IPS DF 19.7 (cell line): ENCODE measurements around the gene ABHD16A.

Experiments
- DNase-seq: peaks from one replicate; pipeline ENCODE4 v3.0.0-alpha.2; 2013; ENCODE audit warnings: low read depth, low spot score

Gene ABHD16A

DNA sequence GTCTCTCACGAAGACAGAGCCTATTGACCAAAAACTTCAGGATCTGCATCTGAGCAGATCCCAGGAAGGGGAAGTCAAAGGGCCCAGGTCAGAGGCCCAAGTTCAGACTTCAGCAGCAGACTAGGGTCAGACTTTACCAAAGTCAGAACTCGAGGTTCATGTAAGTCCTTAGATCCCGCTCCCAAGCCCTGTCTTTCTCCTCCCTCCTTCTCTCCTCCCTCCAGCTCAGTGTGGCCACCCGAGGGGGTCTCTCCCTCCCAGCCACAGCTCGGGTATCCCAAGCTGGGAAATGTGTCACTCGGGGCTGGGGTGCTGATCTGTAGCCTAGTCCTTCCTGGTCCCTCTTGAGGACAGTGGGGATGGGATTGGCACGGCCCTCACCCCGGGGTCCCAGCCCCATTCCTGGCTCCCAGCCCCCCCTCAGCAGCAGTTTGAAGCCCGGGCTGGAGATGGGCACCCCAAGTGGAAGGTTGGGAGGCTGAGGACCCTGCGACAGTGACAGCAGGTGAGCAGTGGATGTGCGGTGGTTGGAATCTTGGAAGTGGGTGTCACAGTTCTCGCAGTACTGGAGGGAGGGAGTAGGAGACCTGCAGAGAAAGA is 40.9 kb downstream of the ABHD16A start:
- DNase-seq: no peak

DNA sequence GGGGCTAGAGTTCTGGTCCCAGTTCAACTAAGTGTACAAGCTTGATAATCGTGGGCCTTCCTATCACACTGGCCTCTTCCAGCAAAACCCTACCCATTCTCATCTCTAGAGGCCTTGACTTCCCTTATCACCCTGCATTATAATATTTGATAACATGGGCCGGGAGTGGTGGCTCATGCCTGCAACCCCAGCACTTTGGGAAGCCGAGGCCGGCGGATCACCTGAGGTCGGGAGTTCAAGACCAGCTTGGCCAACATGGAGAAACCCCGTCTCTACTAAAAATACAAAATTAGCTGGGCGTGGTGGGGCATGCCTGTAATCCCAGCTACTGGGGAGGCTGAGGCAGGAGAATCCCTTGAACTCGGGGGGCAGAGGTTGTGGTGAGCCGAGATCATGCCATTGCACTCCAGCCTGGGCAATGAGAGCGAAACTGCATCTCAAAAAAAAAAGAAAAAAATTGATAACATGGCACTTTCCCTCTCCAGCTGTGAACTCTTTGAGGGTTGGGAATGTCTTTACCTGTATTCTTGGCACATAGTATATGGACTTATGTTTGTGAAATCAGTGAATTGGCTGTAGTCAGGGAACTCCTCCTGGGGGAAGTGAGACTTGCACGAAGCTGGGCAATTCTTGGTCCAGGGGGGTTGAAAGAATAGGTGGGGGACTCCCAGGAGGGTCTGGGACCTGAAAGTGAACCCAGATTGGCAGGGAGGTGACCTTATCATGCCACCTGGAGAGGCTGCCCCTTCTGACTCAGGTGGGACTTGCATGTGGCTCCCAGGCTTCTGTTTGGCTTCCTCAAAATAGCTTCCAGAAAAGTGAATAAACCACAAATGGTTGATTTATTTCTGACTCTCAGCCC is 41.6 kb downstream of the ABHD16A start:
- DNase-seq: no peak

DNA sequence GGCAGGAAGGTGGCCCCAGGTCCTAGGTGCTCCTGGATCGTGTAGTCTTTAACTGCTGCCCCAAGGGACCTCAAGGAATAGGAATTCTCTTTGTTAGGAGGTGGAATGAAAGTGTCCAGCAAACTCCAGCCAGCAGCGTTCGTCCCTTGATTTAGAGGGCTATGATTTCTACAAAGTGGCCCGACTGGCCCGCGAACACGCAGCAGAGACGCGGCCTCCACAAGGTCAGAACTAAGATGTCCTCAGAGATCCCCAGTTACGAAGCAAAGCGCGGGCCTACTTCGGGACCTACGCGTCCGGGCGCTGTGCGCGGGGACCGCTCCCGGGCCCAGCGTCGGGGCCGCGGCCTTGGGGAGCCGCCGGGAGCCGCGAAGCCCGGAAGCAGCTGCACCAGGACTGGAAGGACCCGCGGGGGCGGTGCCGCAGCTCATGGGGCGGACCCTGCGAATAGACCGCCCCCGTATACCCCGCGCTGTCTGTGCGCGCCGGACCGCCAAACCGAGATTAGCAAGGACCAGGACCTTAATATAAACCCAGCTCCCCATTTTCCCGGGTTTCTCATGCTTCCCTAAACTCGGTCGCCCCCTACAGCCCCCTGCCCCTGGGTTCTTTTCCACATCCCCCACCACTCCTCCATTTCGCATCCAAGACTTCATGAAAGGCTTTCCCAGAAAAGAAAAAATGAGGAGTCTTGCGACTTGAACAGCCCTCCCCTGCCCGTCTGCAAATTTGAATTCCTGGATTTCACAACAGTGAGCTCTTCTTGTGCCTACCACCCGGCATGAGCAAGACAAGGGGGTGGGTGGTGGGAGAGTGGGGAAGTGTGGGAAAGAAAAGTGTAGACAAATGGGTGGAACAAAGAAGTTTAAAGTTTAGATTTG is 42.5 kb downstream of the ABHD16A start, which contains the start of gene C6orf47:
Gene C6orf47 (minus strand): TSS at position 398 of the 881 bp plus-strand sequence. CDS start 831 bp downstream, outside the sequence.
- no peak for DNase-seq

DNA sequence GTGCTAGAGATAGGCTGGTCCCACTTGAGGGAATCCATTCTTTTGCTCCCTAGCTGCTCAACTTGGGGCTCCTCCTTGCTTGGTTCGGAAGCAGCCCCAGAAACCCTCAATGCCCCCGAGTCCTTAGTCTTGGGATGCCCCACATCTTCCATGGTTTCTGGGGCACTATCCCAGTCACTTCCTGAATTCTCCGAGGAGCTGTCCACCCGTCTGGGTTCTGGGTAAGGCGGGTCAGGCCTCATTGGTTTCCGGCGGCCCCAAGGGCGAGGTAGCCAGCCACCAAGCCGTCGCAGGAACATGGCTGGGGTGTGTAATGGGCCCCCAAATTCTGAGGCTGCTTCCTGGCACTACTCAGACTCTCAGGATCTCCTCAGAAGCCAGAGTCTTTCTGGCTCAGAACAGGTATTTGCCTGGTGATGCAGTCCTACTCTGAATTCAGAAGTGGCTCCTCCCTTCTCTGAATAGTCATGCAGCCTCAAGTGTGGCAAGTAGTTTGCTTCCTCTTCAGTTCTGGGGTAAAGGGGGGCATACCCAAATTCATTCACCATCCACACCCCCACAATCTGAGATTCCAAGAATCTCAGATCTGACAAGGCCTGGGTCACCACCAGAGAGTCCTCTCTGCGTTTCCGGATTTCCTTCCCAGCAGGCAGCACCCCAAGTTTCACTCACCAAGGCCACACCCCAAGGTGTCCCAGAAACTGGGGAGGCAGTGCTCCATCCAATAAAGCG is 43.3 kb downstream of the ABHD16A start:
- DNase-seq: no peak

DNA sequence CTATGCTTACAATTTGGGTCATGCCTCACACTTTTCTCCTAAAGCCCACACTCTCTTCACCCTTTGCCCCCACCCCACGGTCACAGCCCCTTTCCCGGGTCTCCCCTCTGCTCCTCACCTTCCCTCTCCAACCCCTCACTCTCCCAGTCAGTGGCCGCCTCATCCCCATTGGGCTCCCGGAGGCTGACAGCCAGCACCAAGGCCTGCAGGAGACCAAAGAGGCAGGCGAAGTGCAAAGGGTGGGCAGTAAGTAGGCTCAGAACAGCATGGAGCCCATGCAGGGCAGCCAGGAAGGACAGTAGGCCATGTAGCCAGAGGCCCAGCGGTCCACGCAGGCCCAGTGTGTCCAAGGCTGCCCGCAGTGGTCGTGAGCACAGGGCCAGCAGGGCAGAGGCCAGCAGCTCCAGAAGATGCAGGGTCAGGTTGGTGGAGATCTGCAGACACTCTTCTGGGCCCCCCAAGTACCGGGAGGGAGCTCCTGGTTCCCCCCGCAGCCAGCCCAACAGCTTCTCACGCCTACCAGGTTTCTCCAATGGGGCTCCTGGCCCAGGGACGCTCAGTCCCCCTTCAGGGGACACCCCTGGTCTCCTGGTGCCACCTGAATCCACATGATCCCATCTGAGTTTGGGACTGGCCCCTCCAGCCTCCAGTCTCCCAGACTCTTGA is 44.0 kb downstream of the ABHD16A start:
- no peak for DNase-seq

DNA sequence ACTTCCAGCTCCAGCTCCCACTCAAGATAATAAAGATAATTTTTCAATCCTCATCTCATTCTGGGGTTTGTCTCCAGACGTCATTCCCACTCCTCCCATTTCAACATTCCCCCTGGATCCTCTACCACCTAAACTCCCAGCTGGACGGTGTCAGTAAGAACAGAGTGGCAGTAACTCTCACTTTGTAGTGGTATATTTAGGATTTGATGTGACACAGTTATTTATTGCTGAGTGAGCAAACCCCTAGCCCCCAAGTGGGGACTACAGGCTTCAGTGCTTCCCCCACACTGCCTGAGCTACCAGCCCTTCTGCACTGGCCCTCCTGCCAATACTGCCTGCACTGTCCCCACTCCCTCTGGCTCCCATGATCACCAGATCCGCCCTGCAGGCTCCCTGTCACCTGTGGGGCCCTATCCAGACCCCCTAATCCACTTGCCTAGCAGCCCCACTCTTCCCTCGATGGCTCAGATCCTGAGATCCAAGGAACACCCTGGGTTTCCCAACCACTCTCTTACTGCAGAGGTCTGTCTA is 44.9 kb downstream of the ABHD16A start:
- DNase-seq: no peak

DNA sequence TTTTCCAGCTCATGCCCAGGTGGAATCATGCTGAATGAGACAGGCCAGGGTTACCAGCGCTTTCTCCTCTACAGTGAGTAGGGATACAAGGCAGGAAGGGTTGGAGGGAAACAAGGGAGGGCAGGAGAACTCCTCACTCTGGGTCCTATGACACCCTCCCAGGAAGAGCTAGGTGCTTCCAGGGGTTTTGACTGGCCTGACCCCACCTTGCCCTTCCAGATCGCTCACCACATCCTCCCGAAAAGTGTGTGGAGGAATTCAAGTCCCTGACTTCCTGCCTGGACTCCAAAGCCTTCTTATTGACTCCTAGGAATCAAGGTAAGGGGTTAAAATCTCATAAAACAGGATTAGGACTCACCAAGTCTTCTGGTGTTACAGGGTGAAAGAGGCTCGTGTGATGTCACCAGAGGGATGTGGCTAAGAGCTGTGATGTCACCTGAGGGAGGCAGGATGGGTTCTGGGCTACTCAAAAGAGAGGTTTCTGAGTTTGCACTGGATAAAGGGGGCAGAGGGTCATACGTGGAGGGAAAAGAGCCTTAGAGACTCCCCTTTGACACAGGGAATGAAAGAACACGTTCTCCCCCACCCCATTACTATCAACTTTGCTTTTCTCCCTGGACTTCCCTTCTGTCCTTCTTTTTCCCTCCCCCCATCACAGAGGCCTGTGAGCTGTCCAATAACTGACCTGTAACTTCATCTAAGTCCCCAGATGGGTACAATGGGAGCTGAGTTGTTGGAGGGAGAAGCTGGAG is 45.5 kb downstream of the ABHD16A start:
- no peak for DNase-seq

DNA sequence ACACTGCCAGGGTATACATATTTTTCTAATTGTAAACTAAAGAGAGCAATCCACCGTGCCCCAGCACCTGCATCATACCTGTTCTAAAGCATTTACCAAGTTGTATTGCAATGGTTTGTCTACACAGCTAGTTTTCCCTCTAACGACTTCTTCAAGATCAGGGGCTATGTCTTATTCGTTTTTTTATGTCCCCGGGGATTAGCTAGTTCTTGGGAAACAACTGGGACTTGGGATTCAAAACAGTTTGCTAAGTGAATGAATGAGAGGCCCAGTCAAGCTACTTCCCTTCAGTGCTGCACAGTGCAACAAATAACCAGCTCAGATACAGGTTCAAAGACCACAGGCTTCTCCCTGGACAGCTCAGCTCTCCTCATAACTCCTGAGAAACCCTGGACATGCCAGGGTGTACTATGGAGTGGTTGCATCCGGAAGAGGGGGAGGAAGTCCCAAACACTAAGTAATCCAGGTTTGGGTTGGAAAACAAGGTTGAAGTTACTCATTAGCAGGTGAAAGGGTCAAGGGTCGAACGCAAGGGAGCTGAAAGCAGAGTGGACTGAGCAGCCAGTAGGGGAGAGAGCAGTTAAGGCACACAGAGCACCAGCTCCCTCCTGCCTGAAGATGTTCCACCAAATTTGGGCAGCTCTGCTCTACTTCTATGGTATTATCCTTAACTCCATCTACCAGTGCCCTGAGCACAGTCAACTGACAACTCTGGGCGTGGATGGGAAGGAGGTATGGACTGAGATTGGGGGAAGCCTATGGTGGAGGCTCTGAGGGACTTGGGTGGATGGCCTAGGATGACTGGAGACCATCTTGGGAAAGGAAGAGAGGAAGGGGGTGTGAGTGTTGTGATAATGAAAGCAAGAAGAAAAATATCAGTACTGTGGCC is 47.5 kb downstream of the ABHD16A start, which contains the start of gene APOM:
Gene APOM (plus strand): TSS at position 546 of the 889 bp plus-strand sequence. CDS start 73 bp downstream, at position 619.
- no peak for DNase-seq

DNA sequence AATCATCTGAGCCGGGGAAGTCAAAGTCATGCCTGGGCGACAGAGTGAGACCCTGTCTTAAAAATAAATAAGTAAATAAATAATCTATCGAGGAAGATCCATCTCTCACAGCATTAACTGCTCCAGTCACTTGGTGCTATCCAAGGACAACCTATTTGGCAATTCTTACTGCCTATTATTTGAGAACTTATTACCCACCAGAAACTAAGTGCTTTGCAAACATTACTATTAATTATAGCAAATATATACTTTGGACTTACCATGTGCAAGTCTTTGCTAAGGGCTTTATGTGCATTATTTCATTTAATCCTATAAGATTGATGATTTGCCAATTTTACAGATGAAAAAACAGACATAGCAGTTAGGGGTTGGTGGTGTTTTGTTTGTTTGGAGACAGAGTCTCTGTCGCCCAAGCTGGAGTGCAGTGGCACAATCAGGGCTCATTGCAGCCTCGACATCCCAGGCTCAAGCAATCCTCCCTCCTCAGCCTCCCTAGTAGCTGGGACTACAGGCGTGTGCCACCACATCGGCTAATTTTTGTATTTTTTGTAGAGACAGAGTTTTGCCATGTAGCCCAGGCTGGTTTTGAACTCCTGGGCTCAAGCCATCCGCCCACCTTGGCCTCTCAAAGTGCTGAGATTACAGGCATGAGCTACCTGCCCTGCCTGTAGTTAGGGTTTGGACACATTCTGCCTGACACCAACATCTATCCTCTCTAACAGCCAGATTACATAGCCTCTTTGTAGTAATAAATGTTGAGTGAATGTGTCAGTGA is 48.4 kb downstream of the ABHD16A start:
- DNase-seq: no peak

DNA sequence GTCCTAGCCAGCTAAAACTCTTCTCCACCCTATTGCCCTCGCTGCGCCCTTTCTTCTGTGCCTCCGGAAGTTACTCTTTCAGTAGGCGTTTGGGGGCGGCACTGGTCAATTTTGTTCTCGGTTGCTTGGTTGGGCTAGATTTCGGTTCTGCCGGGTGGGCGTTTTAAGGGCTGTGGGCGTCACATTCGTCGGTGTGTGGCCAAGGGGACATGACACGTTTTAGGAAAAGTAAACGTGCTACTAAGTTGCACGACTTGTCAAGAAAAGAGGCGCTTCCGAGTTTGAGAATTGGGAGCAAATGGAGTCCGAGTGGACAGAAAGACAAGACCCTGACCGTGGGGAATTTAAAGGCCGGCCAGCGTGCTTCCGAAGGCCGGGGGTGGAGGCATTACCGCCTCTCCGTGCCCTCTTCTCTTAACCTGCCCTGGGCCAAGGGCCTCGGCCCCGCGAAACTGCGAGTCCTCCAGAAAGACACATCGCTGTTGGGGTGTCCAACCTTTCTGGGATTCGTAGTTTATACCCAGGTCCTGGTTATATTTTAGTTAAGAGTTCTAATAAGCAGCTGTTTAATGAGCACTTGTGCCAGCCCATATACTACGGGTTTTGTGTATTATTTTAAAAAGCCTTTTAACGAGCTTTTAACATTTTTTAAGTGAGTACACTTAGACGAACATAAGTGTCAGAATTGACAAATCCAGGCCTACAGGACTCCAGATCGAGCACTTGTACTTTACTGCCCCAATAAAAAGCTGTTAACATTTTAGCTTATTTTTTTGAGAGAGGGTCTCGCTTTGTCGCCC is 50.0 kb downstream of the ABHD16A start:
- no peak for DNase-seq

DNA sequence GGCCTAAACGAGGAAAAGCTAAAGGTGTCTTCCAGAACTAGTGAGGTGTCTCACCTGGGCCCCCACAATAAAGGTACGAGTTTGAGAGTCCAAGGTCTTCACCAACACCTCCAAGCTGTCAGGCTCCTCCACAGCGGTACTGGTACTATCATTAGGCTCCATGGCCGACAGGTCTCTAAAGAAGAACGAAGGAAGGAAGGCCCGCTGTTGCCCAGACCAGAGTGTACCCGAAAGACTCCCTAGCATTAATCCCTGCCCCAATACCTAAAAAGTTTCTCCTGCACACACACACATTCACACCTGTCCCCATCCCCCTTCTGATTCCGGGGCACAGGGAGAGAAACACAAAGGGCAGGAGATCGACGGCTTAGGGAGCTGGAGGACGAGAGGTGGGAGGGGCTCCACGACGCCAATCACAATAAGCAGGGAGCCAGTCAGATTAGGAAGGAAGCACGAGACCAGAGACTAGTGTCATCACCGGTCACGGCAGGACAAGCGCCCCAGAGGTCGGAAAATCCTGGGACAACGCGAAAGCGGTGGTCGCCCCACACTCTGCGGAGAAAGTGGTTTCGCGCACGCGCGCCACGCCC is 51.4 kb downstream of the ABHD16A start:
- DNase-seq: no peak

DNA sequence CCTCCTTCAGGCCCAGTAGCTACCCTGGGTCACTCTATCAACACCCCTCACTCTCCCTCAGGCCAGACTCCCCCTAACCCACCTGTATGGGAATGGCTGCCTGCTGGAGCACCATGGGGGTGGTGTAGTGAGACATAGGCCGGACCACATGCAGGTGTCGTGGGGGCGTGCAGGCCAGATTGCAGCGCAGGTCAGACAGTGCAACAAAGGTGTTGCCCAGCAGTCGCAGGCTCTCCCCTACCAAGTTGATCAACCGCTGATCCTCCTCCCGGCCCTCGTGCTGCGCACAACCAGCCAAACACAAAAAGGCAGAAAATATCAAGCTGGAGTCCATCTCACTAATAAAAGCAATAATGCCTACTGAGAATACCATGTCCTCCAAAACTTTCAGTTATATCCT is 57.8 kb downstream of the ABHD16A start:
- DNase-seq: no peak

DNA sequence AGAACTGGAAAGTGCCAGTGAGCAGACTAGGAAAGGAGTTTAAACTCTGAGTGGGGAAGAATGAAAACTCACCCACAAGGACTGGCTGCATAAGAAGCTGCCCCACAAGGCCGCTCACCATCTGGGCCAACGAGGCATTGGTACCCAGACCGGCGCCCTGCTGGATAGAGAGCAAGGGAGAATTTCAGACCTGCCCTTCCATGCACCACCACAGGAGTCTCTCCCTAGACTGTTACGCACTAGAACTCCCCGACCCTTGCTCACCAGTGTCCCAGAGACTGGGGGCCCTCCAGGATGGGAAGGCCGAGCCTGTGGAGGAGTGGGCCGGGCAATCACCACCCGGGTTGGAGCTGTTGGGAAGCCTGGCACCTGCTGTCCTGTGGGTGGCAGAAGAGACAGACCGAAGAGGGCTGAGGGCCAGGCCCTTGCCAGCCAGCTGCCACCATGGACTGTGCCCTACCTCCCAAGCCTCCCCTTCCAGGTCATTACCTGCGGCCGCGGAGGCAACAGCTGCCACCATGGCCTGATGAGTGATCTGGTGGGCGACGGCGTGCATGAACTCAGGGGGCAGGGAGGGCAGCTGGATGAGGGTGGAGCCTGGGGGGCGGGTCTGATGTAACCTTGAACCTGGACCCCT is 59.2 kb downstream of the ABHD16A start:
- no peak for DNase-seq

DNA sequence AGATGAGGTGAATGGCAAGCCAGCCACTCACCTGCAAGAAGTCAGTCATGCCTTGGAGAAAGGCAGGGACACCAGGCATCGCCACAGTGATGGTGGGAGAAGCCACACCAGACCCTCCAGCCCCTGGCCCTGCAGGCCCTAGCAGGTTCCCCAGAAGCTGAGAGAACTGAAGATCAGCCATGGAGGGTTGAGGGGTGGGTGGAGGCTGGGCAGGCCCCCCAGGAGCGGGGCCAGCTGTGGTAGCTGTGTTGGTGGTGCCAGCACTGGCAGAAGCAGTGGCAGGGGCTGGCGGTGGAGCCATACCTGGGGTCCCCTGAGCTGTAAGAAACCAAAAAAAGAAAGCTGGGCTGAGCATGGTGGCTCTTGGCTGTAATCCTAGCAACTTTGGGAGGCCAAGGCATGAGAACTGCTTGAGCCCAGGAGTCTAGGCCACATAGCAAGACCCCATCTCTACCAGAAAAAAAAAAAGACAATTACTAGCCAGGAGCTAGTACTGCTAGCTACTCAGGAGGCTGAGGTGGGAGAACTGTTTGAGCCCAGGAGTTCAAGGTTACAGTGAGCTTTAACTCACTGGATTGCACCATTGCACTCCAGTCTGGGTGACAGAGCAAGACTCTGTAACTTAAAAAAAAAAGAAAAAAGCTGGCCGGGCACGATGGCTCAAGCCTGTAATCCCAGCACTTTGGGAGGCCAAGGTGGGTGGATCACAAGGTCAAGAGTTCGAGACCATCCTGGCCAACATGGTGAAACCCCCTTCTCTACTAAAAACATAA is 60.1 kb downstream of the ABHD16A start:
- no peak for DNase-seq

DNA sequence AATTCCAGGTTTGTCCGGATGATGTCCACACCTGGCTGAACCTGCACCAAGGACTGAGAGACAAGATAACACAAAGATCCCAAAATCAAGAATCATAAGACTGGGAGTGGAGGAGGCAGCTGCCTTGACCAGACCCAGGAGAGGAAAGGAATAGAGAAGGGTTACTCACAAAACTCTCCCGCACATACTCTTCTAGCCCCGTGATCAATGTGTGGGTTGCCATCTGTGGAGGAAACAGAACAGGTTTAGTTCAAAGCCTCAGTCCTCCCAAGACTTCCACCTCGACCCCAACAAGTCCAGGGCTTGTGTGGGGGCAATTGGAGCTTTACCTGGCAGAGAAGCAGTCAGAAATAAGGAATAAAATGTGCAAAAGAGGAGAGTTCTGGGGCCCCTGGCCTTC is 61.8 kb downstream of the ABHD16A start:
- no peak for DNase-seq
